ENCODE data around the gene LRRC59. TPM values are rescaled to one million over a fixed set of nuclear protein-coding genes. Genes with fewer than 3 reads are reported as not detected.
"Not testable (repeated sequence)": the region's sequence is repeated elsewhere in the genome, so short reads cannot be mapped to it uniquely, and the experiment has no call there.

The LRRC59 gene
- 227 and 285 TPM in 2 replicates for total RNA-seq

- DNase-seq (ENCODE audit: low read depth, low spot score): peak; percentile 55
Measured at GRCh38 chr17:50397111-50397918, at the start of gene LRRC59. LRRC59 (minus strand) TSS chr17:50397523; CDS start chr17:50397317, 206 bp downstream.

GRCh38 chr17:50445730-50446325 is 48.5 kb upstream of the LRRC59 start:
- no peak for DNase-seq (ENCODE audit: low read depth, low spot score)

GRCh38 chr17:50444841-50445715 is 47.8 kb upstream of the LRRC59 start:
- no peak for DNase-seq (ENCODE audit: low read depth, low spot score)

- no peak for DNase-seq (ENCODE audit: low read depth, low spot score)
Measured at GRCh38 chr17:50443505-50443974, 46.2 kb upstream of the LRRC59 start.

GRCh38 chr17:50440838-50441829 is 43.8 kb upstream of the LRRC59 start:
- DNase-seq (ENCODE audit: low read depth, low spot score): no peak

GRCh38 chr17:50440172-50440837 is 43.0 kb upstream of the LRRC59 start:
- no peak for DNase-seq (ENCODE audit: low read depth, low spot score)

- no peak for DNase-seq (ENCODE audit: low read depth, low spot score)
Measured at GRCh38 chr17:50439008-50439407, 41.7 kb upstream of the LRRC59 start.

- DNase-seq (ENCODE audit: low read depth, low spot score): no peak
Measured at GRCh38 chr17:50437409-50437808, 40.1 kb upstream of the LRRC59 start.

GRCh38 chr17:50432125-50432762 is 34.9 kb upstream of the LRRC59 start:
- no peak for DNase-seq (ENCODE audit: low read depth, low spot score)

GRCh38 chr17:50430821-50431618 is 33.7 kb upstream of the LRRC59 start:
- no peak for DNase-seq (ENCODE audit: low read depth, low spot score)

- no peak for DNase-seq (ENCODE audit: low read depth, low spot score)
Measured at GRCh38 chr17:50429793-50430192, 32.5 kb upstream of the LRRC59 start.

GRCh38 chr17:50428831-50429424 is 31.6 kb upstream of the LRRC59 start:
- DNase-seq (ENCODE audit: low read depth, low spot score): no peak

GRCh38 chr17:50428126-50428525 is 30.8 kb upstream of the LRRC59 start:
- DNase-seq (ENCODE audit: low read depth, low spot score): not testable (repeated sequence)

- no peak for DNase-seq (ENCODE audit: low read depth, low spot score)
Measured at GRCh38 chr17:50426814-50427787, 29.8 kb upstream of the LRRC59 start.

- DNase-seq (ENCODE audit: low read depth, low spot score): no peak
Measured at GRCh38 chr17:50426472-50426782, 29.1 kb upstream of the LRRC59 start.

- DNase-seq (ENCODE audit: low read depth, low spot score): no peak
Measured at GRCh38 chr17:50425682-50426471, 28.6 kb upstream of the LRRC59 start, which contains the start of gene ACSF2. ACSF2 (plus strand) TSS chr17:50426218; CDS start chr17:50426262, 44 bp downstream.
